NCI-H1694 (cell line): ENCODE data around the gene PPP1R2C.

Experiments
- DNase-seq: peaks from one replicate; lab custom pipeline; 2025; lab: John Stamatoyannopoulos, UW

PPP1R2C gene

DNA sequence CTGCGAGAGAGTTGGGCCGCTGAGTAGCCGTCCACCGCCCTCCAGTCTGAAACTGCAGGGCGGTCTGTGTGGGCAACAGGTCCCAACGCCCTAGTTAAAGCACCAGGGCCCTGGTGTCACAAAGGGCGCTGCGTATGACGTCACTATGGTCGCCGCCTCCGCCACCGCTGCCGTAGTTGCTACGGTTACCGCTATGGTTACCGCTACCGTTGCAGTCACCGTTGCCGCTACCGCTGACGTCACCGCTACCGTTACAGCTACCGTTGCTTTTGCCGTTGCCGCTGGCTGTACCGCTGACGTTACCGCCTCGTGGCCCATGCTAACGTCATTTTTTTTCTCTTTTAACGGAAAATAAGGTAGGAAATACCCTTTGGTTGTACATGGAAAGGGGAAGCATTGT, at the start of gene PPP1R2C:
TSS of gene PPP1R2C (minus strand) at position 68 of the 400 bp plus-strand sequence. CDS start 84 bp downstream, outside the sequence.
- DNase-seq: no peak

DNA sequence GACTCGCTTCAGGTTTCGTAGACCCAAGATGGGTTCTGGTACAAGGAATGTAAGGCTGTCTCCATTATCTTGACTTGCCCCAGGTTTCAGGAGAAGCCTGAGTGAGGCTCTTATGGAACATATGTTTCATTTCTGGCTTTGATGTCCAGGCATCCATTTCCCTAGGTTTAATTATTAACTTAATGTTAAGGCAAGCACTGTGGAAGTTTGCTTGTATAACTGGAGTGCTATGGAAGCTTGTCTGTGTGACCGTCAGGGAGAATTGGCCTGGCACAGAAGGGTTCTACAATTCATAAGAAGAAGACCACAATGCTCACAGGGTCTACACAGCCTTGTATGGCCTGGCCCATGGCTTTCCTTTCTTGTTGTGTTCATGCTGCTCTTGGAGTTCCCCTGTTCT, 47.2 kb upstream of the PPP1R2C start:
- no peak for DNase-seq

DNA sequence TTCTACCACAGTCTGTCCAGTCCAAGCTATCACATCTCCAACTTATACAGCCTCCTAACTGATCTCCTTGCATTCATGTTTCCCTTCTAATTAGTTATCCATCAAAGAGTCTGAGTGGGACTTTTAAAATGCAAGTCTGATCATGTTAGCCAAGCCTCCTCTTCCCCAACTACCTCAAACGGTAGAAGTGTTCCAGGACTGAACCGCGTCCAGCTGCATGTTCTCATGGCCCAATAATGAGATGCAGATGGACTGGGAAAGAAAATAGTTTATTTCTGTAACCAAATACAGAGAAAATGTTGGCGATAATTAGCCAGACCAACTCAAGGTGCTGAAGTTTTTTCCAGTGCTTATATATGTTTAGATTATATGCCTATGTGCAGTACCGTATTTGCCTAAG, 46.6 kb upstream of the PPP1R2C start:
- DNase-seq: no peak

DNA sequence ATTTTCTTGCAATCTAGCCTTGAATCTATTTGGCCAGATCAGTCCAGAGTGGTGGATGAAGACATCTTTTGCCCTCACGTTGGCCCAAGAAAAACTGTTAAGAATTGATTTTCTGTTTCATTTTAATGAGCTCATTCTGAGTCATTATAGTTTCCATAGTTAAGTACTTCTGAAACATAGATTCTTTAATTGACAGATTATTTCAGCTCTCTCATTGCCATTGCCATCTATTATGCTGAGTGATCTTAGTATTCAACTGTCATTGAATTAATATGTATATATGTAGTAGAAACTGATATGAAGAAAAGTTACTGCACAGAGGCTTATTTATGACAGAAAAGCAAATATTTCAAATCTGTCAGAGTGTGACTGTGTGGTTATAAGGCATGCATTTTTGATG, 45.5 kb upstream of the PPP1R2C start:
- no peak for DNase-seq

GRCh38 chrX:42821803-42822443, 44.0 kb upstream of the PPP1R2C start:
- no peak for DNase-seq

DNA sequence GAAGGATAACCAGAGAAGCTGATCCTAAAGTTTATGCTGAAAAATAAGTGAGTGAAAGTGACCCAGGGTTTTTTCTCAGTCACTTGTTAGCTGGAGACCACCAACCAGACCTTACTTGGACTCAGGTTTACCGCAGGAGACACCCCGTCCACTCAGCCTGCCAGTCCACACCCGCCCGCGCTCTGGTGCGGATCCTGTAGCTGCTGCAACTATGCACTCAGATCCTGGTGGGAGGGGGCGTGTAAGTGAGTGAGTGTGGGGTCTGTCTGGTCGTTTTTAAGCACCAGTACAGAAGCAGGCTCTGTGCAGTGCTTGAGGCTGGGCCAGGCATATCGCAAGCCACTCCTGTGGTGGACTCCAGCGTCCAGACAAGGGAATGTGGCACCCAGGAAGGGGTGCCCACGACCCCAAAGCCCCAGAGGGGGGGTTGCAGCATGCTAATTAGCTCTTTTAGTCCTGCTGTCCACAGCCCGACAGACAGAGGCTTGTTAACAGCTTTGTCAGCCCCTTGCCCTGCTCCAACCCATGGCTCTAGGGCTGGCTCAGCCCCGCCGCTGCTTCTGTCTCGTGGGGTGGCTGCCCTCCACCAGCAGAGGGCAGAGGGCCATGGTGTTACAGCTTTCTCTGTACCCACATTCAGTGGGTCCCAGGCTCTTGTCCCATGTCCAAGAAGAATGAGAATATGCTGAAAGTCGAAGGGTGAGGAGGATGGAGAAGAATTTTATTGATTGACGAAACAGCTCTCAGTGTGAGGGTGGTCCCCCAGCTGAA, 40.4 kb upstream of the PPP1R2C start:
- no peak for DNase-seq

DNA sequence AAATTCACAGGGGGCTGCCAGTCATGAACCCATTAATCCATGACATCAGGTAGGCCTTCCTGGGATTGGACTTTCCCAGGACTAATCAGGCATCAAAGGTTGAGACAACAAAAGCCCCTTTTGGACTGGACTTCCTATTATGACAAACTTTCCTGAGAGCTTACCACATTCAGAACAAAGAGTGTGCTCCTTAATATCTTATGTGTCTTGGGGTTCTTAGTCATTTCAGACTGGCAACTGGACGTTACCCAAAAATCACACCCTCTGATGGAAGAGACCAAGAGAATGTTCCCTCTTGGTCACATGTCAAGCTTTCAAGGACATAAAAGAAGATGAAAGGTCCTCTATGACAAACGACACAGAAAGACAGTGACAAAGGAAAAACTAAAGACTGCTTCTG, 31.6 kb upstream of the PPP1R2C start:
- no peak for DNase-seq

- DNase-seq: no peak
Measured at GRCh38 chrX:42807393-42807792, 29.4 kb upstream of the PPP1R2C start.

GRCh38 chrX:42804524-42804923, 26.6 kb upstream of the PPP1R2C start:
- DNase-seq: no peak

- DNase-seq: no peak
Measured at GRCh38 chrX:42803320-42803719, 25.4 kb upstream of the PPP1R2C start.

GRCh38 chrX:42797651-42798269, 19.8 kb upstream of the PPP1R2C start:
- no peak for DNase-seq

DNA sequence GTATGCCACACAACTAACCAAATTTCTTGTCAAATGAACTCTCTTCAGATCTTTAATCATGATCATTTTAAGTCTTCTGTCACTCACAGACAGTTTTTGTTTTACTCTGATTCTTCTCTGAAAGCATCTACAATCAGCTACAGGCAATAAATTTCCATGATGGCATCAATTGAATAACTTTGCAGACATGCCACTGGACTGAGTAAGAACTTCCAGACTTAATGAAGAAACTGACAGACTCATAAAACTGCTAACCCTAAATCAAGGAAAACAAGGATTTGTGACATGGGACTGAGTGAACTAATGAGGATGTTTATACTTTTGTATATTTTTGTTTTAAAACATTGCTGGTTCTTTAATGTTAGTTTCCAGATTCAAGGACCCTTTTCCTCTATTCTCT, 5.5 kb upstream of the PPP1R2C start:
- no peak for DNase-seq

- no peak for DNase-seq
Measured at GRCh38 chrX:42776195-42776594, 1.8 kb downstream of the PPP1R2C start.

- no peak for DNase-seq
Measured at GRCh38 chrX:42772874-42773273, 5.1 kb downstream of the PPP1R2C start.

DNA sequence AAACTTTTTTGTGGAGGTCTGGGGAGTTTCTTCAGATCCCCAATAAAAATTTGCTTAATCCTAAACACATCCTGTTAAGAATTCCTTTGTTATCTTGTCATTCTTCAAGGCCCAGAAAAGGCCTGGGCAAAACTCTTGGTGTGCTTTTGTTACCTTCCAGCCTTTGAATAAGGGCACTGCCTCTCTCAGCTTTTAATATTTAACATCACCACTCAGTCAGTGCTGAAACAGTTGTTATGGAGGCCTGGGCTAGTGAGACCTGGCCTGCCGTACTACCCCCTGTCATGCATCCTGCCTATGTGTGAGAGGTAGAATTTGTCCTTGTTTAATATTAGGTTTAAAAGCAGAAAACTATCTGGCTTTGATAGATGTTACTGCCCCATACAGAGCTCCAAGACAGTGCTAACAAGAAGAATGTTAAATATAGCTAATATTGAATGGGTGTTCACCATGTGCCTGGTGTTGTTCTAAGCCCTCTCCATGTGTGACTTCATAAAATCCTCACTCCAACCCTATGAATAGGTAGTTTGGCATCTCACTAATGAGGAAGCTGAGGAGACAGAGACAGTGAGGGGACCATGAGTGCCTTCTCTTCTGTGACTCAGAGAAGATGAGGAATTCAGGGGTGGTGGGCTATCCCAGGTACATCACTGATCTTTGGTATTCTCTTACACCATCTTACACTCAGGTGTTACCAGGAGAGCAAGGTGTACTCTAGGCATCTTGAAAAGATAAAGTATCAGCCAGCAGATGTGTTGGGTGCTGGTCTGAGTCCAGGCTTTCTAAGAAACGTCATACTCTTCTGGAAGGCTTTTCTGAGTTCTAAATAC, 6.2 kb downstream of the PPP1R2C start:
- no peak for DNase-seq

- no peak for DNase-seq
Measured at GRCh38 chrX:42770566-42770965, 7.4 kb downstream of the PPP1R2C start.

- DNase-seq: no peak
Measured at GRCh38 chrX:42759881-42760280, 18.1 kb downstream of the PPP1R2C start.

DNA sequence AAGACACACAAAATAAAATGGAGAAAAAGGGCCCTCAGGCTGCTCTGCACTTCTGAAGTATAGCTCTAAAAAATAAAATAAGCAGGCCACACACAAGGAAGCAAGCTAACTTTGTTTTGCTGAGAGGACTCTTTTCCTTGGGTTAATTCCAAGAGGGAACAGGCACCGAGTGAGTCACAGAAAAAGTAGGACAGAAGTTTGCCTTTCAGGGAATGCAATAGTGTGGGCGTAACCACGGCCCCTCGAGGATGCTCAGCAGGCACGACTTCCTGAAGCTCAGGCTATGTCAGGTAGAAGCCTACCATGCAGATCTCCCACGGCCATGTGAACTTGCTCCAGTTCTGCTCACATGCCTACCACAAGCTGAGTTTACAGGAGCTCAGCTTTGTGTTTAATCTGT, 22.1 kb downstream of the PPP1R2C start:
- DNase-seq: no peak

DNA sequence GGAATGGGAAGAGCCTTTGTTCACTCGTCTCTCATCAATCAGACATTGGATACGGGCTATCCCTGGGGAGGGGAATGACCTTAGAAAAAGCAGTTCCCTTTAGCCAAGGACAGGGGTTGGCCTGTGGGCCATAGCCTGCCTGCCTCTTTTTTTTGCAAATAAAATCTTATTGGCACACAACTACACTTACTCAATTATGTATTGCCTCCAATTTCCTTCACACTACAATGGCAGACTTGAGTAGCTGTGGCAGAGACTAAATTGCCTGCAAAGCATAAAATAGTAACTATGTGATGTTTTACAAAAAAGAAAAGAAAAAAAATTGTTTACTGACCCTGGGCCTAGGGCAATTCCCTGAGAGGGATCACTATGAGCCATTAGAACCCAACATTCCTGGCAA, 23.4 kb downstream of the PPP1R2C start:
- no peak for DNase-seq

DNA sequence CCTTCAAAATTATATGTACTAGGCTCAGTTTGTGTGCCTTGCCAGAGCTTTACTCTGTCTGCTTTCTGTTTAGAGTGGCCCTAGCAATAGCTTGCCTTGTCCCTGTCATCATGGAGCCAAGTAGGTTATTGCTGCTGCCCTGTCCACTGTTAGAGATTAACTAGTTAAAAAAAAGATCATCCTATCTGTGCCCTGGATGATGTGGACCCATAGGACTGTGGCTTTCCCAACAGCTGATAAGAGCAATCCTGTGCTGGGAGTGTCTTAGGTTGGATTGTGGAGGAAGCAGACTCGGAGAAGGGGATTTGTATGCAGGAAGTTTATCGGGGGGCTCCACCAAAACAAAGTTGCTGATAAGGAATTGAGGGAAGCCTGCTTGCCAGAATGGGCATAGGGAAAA, 23.8 kb downstream of the PPP1R2C start:
- no peak for DNase-seq

DNA sequence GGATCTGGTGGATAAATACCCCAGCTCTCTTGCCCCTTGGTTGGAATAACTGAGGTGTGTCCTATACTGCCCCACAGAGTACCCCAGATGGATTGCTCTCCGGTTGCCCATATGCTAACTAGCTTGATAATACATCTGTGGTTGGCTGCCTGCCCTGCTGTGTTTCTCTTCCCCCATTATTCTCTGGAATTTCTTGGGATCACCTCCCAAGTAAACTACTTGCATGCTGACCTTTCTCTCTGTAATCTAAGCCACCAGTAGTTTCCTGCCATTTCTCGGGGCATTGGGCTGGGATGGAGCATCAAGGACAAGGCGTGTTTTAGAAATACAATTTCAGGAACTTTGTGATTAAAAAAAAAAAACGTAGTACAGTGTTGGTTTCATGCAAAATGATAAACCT, 25.2 kb downstream of the PPP1R2C start:
- DNase-seq: no peak

- DNase-seq: no peak
Measured at GRCh38 chrX:42751573-42751972, 26.4 kb downstream of the PPP1R2C start.
